Measurements from ENCODE around the gene XYLT1. TPM values are rescaled to one million over a fixed set of nuclear protein-coding genes. Genes with fewer than 3 reads are reported as not detected.

The XYLT1 gene
- total and polyA plus RNA-seq, 12 donors = 0.29 to 4.0 (median 1.6) TPM

DNA sequence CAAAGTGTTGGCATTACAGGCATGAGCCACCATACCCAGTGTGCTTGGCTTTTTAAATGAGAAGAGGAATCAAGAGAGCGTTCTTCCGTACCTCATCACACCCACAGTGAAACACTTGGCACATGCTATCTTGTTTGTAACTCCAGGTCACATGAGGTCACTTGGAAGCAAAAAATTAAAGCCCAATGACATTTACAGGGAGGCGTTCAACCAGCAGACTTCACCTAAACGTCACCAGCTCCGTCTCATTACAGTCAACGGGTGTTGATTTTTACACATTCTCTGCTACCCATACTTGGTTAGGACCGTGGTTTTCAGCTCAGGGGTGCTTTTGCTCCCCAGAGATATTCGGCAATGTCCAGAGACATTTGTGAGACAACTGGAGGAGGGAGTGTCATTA is 127.0 kb downstream of the XYLT1 start:
- H3K36me3 ChIP-seq = no peaks in the 10 kb centered on the region
- no peak overlapping the region for H3K27ac ChIP-seq
- peaks cover 3 to 86% (median 29%) of the 10 kb centered on the region in 9 donors for H3K4me1 ChIP-seq
- DNase-seq (no peak), ATAC-seq (peak in 5 of 8 donors; percentile 8 to 51 (median 28))
- 25 to 38% methylated on average over 8 of the region's 8 CpGs for WGBS, 2 donors
- H3K4me3 ChIP-seq = no peak overlapping the region
- intact Hi-C loops (cut with DNase I) = loop anchor here in 3 of 10 donors (10.0 kb wide), 3 partner anchors 49 to 121 kb away; no protein-coding TSS in a partner anchor
- no peaks in the 10 kb centered on the region for H3K9me3 ChIP-seq
- no peaks in the 10 kb centered on the region for H3K27me3 ChIP-seq
- TF ChIP-seq, protein P1, sequence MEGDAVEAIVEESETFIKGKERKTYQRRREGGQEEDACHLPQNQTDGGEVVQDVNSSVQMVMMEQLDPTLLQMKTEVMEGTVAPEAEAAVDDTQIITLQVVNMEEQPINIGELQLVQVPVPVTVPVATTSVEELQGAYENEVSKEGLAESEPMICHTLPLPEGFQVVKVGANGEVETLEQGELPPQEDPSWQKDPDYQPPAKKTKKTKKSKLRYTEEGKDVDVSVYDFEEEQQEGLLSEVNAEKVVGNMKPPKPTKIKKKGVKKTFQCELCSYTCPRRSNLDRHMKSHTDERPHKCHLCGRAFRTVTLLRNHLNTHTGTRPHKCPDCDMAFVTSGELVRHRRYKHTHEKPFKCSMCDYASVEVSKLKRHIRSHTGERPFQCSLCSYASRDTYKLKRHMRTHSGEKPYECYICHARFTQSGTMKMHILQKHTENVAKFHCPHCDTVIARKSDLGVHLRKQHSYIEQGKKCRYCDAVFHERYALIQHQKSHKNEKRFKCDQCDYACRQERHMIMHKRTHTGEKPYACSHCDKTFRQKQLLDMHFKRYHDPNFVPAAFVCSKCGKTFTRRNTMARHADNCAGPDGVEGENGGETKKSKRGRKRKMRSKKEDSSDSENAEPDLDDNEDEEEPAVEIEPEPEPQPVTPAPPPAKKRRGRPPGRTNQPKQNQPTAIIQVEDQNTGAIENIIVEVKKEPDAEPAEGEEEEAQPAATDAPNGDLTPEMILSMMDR (IDR thresholded peaks at IDR 0.05) = no peak

DNA sequence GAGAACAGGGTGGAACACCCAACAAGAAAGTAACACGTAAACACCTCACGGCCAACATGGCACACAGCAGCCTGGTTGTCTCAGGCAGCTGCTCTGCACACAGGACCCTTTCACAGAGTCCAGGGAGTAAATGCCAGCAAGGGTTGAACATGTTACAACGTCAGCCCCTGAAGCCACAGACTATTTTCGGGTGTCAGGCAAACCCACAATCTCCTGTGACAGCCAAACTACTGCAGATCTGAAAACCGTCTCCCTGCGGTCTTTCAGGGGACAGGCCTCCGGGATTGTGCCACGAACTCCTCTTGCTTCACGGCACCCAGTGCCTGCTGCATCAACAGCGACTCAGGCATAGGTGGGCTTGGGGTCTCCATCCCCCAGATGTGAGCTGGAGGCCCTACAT is 127.7 kb downstream of the XYLT1 start:
- ATAC-seq (no peak), DNase-seq (no peak)
- peaks cover 3 to 79% (median 28%) of the 10 kb centered on the region in 9 donors for H3K4me1 ChIP-seq
- no peaks in the 10 kb centered on the region for H3K36me3 ChIP-seq
- no peaks in the 10 kb centered on the region for H3K27me3 ChIP-seq
- intact Hi-C loops (cut with DNase I) = loop anchor here in 3 of 10 donors (10.0 kb wide), 3 partner anchors 48 to 122 kb away; no protein-coding TSS in a partner anchor
- no peaks in the 10 kb centered on the region for H3K9me3 ChIP-seq
- no peak overlapping the region for H3K27ac ChIP-seq
- WGBS, 2 donors = 80% methylated on average over 10 of the region's 10 CpGs
- no peak overlapping the region for H3K4me3 ChIP-seq
- TF ChIP-seq, protein P1 (IDR thresholded peaks at IDR 0.05) = no peak

DNA sequence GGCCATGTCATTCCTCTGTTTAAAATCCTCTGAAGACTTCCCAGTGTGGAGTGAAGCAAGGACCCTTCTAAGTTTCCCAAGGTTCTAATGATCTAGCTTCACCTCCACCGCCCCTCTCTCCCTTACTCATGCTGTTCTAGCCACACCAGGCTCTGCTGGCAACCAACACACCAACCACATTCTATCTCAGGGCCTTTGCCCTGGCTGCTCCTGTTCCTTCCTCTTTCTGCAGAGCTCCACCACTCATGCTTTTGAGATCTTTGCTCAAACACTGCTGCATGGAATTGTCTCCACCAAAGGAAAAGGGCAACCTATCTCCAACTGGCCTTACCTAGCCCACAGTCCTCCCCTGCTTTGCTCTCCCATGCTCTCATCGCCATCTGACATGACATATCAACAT is 128.7 kb downstream of the XYLT1 start:
- WGBS, 2 donors = 84 to 91% methylated on average over 2 of the region's 2 CpGs
- intact Hi-C loops (cut with DNase I) = loop anchor here in 3 of 10 donors (10.0 kb wide), 3 partner anchors 47 to 123 kb away; no protein-coding TSS in a partner anchor
- peaks cover 1 to 69% (median 20%) of the 10 kb centered on the region in 9 donors for H3K4me1 ChIP-seq
- no peak for ATAC-seq
- H3K27ac ChIP-seq = peak overlapping the region in 1 of 10 donors; percentile 36
- H3K36me3 ChIP-seq = no peaks in the 10 kb centered on the region
- H3K9me3 ChIP-seq = no peaks in the 10 kb centered on the region
- no peak for DNase-seq
- H3K4me3 ChIP-seq = no peak overlapping the region
- no peaks in the 10 kb centered on the region for H3K27me3 ChIP-seq
- TF ChIP-seq, protein P1 (IDR thresholded peaks at IDR 0.05) = no peak

DNA sequence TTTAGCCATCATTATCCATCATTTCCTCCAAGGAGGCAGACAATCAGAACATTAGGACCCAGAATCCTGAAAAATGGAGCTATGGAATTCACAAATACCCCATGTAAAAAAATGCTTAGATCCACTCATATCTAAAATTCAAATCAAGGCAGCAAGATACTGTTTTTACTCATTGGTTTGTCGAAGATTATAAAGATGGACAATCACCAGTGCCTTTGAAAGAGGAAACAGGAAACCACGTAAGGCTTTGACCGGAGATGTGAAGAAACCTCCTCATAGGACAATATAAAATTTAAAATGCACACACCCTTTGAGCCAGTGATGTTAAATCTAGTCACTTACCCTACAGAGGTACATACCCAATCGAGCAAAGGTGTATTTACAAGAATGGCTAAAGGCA is 130.0 kb downstream of the XYLT1 start:
- intact Hi-C loops (cut with DNase I) = loop anchor here in 3 of 10 donors (10.0 kb wide), 3 partner anchors 46 to 124 kb away; no protein-coding TSS in a partner anchor
- TF ChIP-seq, protein P1 (IDR thresholded peaks at IDR 0.05) = no peak
- Histone ChIP-seq H3K27me3 (no peaks in the 10 kb centered on the region), H3K4me1 (peaks cover 0 to 60% (median 13%) of the 10 kb centered on the region in 9 donors), H3K9me3 (no peaks in the 10 kb centered on the region), H3K27ac (no peak overlapping the region), H3K4me3 (no peak overlapping the region), H3K36me3 (no peaks in the 10 kb centered on the region)
- WGBS, 2 donors = 71% methylated on average over 4 of the region's 4 CpGs
- no peak for DNase-seq
- ATAC-seq = no peak

All from heart right ventricle (tissue), 16 donors.